TTC549 (cell line): ENCODE data around the gene YKT6.
"Not testable (repeated sequence)": the region's sequence is repeated elsewhere in the genome, so short reads cannot be mapped to it uniquely, and the experiment has no call there.

Experiments
- FAIRE-seq: peaks from 2 replicates; lab custom pipeline; 2012; peaks lifted over from hg19 to GRCh38; lab: Jason Lieb, UNC

YKT6 gene

DNA sequence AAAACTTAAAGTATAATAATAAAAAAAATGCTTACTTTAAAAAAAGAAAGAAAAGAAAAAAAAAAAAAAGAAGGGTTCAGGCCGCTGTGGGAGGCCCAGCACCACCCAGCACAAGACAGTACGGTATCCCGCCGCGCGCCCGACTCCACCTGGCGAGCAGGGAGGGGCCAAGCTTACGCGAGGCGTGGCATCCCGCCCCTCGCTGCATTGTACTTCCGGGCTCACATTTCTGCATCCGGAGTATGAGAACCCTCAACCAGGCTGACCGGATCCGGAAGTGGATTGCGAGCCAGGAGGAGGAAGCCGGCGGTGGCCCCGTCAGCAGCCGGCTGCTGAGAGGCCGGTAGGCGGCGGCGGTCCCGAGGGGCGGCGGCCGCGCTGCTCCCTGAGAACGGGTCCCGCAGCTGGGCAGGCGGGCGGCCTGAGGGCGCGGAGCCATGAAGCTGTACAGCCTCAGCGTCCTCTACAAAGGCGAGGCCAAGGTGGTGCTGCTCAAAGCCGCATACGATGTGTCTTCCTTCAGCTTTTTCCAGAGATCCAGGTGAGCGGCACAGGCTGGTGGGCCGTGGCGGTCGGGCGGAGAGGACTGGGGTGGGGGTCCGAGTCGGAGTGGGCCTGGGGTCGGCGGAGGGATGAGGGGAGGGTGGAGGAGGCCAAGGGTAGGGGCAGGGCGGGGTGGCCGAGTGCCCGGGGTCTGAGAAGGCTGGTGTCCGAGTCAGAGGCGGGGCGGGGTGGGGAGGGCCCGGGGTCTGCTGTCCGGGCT, at the start of gene YKT6:
TSS of gene YKT6 (plus strand) at position 280 of the 763 bp plus-strand sequence. CDS start at position 438, 158 bp downstream.
- no peak for FAIRE-seq

DNA sequence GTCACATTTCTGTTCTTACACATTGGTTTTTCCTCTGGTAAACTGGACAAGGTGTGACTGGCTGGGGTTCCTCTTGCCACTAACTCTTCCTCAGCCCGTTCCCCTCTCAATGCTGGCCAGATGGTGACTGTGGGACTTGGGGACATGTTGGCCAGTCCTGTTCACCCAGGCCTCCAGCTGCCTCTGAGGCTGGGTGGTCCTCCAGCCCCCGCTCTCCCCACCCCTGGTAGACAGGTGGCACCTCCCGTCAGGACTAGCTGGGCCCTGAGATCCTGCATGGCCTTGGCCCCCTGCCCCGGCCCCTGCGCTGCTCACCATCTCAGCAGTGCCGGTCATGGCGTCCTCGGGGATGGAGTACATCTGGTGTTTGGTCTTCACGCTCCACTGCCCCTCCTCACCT, 48.8 kb upstream of the YKT6 start:
- FAIRE-seq = no peak

DNA sequence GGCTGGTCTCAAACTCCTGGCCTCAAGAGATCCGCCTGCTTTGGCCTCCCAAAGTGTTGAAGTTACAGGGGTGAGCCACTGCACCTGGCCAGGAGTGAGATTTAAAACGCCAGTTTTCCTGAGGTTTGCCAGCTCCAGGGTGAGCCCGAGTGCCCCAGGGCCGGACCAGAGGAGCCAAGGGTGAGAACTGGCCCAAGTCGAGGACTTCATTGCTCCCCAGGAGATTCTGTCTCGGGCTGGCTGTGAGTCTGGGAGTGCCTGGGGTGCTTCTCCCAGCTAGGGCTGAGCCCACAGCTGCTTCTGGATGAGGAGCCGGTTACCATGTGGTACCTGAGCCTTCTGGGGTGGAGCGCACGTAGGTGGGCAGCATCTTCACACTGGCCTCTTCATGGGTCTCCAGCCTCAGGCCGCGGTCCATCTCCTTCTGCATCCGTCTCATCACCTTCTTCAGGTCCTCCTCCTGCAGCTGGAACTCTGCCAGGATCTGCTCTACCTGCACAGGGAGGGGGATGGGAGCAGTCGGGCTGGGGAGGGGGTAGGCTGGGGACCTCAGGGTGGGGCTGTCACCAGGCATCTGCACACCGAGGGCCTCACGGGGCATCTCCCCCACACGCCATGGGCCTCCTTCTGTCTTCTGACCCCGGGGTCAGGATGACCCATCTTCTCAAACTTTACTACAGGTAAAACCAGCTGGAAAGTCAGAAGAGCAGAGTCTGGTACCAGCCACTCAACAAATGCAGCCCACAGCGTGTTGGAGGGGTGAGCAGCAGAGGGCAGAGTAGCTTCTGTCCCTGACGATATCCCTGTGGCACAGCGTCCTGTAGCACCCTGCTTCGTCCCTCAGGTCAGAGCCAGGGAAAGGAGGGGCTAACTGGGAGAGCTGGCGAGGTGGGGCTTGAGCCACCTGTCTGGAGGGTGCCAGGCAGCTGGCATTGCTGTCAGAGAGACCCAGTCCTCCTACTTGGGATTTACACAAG, 47.5 kb upstream of the YKT6 start:
- FAIRE-seq = no peak

DNA sequence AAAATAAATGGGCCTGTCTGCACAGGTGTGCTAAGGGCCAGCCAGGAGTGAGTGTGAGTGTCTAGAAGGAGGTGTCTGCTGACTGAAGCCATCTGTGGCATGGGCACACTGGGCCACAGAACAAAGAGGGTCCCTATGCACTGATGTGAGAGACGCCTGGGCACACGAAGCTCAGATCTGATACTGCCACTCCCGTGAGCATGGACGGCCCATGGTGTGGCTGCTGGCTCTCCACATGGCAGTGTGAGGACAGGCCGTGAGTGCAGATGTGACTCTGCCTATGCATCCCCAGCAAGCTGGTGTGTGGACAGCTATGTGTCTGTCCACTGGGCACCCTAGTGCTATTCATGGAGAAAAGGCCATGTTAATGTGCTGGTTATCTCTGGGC, 46.8 kb upstream of the YKT6 start:
- no peak for FAIRE-seq

DNA sequence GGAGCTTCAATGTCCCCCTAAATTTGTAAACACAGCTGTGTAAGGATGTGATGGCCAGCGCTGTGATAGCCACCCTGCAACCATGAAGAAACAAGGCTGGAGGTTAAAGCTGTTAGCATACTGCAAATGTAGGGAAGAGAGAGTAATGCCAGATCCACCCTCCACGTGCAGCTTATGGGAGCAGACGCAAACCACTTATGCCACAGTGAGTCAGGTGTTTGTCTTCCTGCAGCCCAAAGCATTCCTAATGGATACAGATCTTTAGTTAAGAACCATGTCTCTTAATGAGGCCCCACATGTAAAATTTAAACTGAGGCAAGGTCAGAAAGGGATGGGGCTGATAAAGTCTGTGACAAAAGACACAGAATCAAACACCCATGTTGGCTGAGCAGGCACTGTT, 46.1 kb upstream of the YKT6 start:
- no peak for FAIRE-seq

DNA sequence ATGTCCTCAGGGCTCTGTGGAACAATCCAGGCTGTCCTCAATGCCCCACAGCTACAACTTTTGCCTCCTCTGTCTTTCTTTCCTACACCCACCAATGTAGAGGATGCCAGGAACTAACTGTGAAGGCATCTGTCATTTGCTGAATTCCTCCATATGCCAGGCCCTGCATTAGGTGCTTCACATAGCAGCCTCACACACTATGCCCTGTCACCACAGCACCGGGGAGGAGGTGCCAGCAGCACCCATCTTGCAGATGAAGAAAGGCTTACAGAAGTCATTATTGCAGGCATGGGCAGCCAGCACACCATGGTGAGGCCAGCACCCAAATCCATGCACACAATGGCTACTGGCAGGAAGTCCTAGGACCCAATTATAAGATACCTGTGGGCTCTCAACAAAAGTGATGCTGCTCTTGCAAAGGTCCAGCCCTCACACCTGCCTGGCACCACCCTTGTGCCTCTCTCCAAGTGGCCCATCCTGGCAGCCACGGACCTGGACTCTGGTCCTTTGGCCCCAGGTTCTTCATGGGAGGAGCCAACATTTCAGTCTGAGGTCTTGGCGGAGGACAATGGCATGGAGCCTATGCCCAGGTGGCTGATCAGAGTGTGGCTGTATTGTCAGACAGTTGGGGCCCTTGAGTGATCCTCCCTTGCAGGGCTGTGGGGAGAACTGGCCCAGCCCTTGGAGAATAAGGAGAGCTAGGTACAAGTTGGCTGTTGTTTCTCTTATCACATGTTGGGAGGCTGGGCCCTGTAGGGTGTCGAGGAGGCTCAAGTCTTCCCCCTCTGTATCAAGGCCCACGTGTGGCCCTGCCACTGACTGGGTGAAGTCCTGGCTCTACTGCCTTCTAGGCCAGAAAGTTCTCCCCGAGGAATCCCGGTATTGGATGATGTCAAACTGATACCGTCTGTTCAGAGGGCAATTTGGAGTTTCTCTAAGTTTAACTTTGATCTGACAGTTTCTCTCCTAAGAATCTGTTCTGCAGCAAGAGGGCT, 45.3 kb upstream of the YKT6 start:
- FAIRE-seq = no peak

DNA sequence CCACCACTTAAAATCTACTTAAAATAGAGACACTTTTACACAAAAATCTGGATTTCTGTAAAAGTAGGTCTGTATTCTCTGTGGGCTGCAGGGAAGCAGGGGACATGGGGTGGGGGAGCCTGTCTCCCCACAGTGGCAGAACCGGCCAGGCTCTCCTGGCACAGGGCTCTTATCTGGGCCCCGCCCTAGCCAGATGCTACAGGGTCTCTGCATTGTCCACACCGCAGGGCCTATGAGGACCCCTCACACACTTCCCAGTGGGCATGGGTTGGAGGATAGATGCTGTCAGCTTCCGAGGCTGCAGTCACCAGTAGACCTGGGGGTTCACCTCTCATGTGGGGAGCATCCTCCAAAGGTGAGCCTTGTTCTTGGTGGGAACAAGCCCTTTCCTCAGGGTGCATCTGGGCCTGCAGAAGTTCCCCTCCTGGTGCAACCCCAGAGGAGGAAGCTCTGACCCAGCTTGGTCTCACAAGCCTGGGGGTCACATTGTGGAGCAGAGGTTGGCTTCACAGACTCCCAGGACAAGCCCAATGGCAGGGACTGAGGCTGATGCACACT, 44.2 kb upstream of the YKT6 start:
- no peak for FAIRE-seq

DNA sequence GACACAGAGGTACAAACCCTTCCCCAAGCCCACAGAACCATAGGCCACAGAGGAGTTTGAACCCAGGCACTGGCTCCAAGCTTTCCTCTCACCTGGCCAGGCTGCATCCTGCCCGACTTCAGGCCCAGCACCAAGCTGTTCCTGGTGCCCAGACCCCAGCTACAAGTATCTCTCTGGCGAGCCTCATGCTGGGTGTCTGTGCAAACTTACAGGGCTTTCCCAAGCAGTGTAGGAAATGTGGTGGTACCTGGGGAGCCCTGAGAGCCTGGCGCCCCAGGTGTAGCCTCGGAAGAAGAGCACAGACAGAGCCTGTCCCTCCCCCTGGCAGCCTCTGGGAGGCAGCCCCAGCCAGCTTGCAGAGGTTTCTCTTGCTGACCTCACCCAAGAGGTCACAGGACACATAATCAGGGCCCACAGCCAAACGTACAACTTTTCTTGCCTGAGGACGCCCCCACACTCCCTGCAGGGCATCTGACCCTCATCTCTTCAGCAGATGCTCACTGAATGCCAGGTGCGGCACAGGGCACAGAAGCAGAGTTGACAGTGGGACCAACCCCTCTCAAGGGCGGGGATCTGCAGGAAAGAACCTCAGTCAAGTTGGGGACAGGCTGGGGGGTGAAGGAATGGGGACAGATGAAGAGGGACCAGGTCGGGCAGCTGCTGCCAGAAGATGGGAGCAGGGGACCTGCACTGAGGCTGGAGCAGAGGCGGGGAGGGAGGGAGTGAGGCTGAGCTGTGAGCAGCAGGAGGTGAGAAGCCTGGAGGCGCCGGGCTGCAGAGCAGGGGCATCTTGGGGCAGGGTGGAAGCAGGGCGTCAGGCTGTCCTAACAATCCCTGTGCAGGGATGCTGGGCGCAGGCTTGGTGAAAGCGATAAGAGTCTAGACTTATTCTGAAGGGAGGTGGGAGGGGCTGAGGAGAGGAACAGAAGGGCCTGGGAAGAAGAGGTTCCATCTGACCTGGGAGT, 43.4 kb upstream of the YKT6 start:
- FAIRE-seq = no peak

DNA sequence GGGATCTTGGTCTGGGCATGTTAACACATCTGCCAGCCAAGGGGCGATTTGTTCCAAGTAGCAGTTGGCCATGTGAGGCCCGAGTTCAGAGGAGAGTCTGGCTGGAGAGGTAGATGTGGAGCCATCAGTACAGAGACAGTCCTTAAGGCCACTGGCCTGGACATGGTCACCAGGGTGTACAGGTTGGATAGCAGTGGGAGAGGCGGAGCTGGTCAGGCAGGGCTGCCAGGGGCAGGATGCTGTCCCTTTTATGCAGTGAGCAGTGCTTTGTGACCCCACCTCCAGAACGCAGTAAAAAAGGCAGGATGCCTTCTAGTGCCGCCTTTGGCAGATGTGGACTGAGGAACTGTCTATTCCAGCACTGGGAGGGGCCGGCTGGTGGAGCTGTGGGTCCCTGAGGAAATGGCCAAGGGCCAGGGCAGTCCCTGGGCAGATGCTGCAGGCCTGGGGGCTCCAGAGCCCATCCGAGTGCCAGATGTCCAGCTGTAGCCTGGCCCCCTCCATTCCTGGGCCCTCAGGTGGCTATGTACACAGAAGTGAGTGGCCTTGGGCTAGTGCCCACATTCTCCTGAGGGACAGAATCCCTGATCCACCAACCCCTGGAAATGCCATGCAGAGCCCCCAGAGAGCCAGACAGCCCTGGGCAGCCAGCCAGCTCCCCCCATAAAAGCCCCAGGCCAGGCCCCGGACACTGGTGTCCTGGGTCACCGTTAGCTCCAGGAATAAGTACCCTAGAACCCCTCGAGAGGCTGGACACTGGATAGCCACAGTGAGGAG, 42.5 kb upstream of the YKT6 start:
- FAIRE-seq = no peak

DNA sequence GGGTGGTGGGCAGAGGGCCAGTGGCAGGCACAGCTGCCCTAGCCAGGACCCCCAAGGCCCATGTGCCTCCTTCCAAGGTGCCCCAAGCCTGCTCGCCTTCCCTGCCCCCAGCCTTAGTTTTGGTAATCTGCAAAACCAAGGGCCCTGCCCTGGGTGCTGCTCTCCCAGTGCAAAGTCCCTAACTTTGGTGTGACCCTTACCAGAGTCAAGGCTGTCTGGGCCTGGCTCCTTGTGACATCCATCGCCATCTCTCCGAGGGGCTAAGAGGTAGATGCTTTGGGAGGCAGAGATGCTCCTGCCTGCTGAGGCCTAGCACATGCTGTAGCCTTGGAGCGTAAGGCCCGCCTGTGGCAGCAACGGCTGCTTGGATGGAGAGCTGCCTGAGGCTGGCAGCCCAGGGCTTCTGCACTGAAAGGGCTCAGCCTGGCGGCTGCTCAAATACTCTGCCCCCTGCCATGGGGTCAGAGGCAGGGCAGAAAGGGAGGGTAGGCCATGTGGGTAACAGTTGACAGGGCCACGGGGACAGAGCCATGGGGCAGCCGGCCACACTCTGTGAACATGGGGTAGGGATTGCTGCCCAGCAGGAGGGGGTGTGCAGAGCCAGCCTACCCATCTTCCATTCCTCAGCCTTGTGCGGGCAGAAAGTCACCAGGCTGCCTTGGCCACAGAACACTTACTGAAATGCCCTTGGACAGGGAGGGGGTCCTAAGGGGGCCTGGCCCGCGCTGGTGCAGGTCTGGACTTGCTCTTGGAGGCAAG, 41.7 kb upstream of the YKT6 start:
- no peak for FAIRE-seq

DNA sequence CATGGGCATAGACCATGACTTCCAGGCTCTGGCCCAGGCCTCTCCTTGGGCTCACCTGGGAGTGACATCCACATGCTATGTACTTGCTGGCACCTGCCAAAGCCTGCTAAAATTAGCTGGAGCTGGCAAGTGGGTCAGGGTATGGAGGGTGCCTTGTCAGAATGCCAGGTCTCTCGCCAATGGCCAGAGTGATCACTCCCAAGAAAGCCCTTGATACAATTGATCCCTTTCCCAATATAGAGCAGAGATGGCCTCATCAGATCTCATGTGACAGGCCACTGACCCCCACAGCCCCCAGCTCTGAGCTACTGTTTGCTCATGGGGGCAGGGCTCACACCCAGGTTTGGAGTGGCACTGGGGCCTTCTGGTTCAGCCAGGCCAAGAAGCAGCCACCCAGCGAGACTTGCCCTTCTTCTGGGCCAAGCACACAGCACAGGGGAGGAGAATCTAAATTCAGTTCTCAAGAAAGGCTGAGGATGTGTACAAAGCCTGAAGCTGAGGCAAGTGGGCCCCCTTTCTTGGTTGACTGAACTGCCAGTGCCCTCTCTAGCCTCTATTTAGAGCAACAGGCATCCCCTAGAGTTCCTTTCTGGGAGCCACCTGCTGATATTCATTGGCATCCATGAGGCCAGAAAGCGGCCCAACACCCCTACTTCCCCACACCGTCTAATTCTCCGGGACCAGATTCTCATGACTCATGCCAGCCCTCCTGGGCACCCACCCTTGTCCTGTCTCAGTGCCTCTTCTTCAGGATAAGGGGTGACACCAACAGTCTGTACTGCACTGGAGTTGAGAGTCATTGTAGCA, 40.8 kb upstream of the YKT6 start:
- no peak for FAIRE-seq

DNA sequence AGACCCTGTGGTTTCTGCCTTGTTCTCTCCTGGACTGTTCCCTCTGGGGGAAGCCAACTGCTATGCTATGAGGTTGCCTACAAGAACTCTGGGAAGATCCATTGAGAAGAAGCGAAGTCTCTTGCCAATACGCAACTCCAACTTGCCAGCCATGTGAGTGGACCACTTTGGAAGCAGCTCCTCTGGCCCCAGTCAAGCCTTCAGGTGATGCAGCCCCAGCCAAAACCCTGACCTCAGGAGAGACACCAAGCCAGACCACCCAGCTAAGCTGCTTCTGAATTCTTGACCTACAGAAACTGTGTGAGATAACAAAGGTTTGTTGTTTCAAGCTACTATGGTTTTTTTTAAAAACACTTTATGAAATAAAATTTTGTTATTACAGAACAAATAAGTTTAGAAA, 39.4 kb upstream of the YKT6 start:
- FAIRE-seq = no peak

DNA sequence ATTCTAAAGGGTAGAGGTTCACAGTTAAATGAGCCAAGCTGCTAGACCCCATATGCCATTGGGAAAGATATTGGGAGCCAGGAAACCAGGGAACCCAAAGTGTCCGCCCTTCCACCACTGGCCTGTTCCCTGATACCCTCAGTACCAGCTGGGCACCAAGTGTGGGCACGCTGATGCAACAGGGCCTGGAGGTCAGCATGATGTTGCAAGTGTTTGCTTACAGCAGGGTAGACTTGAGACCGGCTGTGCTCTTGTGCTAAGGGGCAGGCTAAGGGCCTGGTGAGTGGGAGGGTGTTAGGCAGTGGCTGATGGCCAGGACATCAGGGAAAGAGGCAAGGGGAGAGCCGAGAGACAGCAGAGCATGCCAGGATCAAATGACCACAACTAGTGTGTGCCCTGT, 38.6 kb upstream of the YKT6 start:
- FAIRE-seq = no peak

DNA sequence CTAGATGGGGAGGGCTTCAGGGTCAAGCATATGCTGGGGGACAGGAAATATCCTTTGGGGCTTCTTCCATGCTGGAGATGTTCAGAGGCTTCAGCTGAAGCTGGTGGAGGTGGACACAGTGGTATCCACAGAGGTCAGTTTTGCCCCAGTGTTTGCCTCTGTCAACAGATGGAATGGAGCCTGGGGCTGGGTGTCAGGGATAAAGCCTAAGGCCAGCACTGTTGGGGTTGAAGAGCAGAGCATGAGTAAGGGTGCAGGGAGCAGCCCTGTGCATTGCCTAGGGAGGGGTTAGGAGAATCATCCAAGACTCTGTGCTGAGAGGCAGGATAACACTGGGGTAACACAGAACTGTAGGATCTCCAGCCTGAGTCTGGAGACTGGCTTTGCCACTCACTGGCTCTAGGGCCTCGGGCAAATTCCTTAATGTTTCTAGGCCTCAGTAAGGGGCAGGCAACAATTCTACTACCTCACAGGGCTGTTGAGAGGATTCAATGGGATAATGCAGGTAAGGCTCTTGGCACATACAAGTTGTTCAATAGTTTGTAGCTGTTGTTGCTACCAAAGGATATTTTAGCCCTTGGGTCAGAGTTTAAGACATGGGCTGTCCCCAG, 37.9 kb upstream of the YKT6 start:
- FAIRE-seq = no peak

DNA sequence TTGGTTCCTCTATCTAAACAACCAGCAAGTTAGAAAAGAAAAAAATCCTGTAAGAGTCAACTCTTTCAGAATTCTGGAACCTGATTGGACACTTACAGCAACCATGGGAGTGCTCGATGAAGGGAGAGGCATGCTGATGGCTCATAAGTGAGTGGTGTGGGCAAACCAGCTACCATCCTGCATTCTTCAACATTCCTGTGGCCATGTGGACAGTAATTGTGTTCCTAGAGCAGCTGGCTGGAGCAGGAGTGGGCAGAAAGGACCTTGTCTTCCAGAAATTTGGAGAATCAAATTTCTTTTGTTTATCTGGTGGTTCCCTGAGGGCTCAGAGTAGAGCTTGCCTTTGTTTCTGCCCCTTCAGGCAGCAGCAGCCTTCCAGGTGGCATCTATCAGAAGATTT, 37.2 kb upstream of the YKT6 start:
- FAIRE-seq = no peak

DNA sequence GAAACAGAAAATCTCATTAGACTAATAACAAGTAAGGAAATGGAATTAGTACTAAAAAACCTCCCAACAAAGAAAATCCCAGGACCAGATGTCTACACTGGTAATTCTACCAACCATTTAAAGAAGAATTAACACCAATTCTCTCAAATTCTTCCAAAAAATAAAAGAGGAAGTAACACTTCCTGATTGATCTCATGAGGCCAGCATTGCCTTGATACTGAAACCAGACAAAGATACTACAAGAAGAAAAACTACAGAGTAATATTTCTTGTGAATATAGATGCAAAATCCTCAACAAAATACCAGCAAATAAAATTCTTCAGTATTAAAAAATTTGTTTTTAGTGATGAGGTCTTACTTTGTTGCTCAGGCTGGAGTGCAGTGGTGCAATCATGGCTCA, 32.9 kb upstream of the YKT6 start:
- FAIRE-seq = no peak

DNA sequence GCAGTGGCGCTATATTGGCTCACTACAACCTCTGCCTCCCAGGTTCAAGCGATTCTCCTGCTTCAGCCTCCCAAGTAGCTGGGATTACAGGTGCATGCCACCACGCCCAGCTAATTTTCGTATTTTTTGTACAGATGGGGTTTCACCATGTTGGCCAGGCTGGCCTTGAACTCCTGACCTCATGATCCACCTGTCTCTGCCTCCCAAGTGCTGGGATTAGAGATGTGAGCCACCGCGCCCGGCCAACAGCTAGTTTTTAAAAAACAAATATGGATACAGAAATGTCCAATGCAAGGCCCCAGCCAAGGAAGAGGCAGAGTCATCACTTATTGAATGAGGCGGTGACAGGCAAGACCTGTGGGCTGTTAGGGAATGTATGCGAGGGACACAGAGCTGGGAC, 28.9 kb upstream of the YKT6 start:
- not testable (repeated sequence) for FAIRE-seq

DNA sequence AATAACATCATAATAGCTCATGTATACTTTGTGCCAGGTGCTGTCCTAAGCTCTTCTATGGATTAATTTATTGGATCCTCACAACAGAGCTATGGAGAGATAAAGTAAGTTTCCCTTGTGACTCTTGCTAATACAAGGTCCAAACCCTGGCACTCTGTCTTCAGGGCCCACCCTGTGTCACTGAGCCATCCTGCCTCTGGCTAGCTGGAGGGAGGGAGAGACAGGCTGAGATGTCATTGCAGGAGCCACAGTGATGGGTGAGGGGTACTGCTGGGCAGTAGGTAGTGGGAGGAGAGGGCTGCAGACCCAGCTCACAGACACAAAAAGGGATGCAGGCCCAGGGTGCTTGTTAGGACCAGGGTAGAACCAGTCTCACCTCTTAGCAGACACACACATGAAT, 28.4 kb upstream of the YKT6 start:
- no peak for FAIRE-seq
